Epithelial cell of proximal tubule (primary cell): ENCODE measurements around the gene ADAMTS8. TPM values are rescaled to one million over a fixed set of nuclear protein-coding genes. Genes with fewer than 3 reads are reported as not detected.
"Not testable (repeated sequence)": the region's sequence is repeated elsewhere in the genome, so short reads cannot be mapped to it uniquely, and the experiment has no call there.

Experiments
- DNase-seq: peaks from one replicate; pipeline ENCODE4 v3.0.0-alpha.2; 2011; ENCODE audit warnings: low read depth
- H3K4me3 ChIP-seq: 2 replicates; pipeline ENCODE4 v1.5.1; 2011; ENCODE audit warnings: low read depth, mild to moderate bottlenecking, low read length
- total RNA-seq: library from RNA; depleted of rRNA; stranded (reverse); fragments of >200 nt; gene quantifications from 2 replicates; pipeline ENCODE4 v1.2.3, GENCODE V29; 2015
- TF ChIP-seq, protein P1 (sequence below): conservative IDR thresholded peaks from 2 replicates; pipeline ENCODE4 v1.5.1; 2012; ENCODE audit warnings: low read depth, mild to moderate bottlenecking, low read length

ADAMTS8 gene
- total RNA-seq, 1 donor from 2014 or later = not detected

DNA sequence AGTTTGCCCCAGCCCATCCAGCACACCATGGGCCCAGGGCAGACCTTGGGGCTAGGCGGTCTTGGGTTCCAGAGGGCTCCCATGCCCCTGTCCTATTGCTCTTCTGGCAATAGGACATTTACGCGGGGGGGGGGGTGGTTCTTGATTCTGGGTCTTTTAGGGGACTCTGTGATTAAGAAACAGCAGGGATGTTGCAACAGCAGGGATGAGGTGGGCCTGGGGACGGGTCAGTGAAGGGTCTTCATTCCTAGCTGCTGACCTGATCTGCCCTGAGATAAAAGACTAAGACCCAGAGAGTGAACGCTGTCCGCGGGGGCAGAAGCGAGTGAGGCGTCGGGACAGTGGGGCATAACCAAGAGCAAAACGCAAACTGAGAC is 19.6 kb upstream of the ADAMTS8 start:
- H3K4me3 ChIP-seq = peak overlapping the region; percentile 61
- no peak for DNase-seq
- TF ChIP-seq, protein P1, sequence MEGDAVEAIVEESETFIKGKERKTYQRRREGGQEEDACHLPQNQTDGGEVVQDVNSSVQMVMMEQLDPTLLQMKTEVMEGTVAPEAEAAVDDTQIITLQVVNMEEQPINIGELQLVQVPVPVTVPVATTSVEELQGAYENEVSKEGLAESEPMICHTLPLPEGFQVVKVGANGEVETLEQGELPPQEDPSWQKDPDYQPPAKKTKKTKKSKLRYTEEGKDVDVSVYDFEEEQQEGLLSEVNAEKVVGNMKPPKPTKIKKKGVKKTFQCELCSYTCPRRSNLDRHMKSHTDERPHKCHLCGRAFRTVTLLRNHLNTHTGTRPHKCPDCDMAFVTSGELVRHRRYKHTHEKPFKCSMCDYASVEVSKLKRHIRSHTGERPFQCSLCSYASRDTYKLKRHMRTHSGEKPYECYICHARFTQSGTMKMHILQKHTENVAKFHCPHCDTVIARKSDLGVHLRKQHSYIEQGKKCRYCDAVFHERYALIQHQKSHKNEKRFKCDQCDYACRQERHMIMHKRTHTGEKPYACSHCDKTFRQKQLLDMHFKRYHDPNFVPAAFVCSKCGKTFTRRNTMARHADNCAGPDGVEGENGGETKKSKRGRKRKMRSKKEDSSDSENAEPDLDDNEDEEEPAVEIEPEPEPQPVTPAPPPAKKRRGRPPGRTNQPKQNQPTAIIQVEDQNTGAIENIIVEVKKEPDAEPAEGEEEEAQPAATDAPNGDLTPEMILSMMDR = no peak

DNA sequence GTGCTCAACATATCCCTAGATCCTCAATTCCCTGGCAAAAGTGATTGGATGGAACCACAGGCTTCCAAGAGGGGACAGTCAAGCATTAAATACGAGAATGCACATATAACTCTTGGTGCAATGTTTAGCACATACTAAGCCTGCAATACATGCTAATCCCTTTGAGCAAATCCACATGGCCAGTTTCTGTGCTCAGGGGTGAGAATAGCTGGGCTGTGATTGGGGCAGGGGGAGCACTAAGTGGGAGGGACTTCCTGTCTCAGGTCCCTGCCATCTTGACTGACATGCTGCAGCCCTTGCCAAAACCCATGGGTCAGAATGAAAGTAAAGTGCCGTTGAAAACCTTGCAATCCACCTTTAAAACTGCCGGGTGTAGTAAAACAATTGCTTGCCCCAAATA is 17.4 kb upstream of the ADAMTS8 start:
- no peak for DNase-seq
- H3K4me3 ChIP-seq = no peak overlapping the region
- TF ChIP-seq, protein P1 = no peak

DNA sequence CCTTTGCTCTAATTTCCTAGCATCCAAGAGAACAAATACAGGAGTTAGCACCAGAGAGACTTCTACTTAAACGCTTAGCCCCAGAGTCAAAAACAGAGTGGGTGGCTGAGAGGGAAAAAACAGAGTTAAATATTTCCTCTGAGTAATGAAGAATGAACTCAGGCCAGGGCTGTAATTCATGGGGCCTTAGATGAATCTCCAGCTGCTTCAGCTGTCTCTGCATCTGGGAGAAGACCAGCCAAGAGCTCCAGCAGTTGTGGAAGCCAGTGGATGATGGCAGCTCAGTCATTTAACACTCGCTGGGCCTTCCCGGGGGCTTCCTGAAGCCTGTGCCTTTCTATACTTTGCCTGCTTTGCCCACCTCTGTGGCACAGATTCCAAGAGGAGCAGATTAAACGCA is 14.3 kb upstream of the ADAMTS8 start:
- TF ChIP-seq, protein P1 = no peak
- no peak for DNase-seq
- H3K4me3 ChIP-seq = no peak overlapping the region

DNA sequence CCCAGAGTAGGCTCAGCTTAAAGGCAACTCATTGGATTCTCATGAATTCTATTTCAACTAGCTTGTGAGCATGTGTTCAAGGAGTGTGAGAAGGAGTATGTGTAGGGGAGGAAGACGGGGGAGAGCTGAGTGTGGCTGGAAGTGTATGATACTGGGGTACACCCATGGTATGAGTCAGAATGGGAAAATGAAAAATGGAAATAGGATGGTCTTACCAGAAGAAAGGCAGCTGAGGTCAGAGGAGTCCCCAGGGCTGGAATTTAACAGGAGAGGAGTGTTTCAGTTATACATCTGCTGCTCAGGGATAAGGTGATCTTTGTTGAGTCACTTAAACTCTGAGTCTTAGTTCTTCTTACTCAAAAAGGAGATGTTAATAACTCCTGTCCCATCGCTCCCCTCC is 13.3 kb upstream of the ADAMTS8 start:
- TF ChIP-seq, protein P1 = no peak
- no peak for DNase-seq
- H3K4me3 ChIP-seq = no peak overlapping the region

DNA sequence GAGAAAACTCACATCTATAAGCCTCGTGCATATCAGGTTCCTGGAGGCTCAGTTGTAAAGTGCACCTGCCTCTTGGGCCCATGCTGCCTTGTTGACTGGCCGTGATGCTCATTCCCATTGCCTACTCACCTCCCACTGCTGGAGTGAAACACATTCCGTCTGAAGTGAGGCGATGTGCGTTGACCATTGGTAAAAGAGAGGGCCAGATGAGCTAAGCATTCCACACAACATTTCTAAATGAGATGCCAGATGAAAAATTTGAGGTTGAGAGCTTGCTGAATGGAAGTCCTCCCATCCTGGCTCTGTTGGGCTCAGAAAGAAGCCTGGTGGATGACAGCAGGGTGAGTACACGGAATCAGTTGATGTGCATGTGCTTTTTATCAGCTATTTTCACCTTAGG is 11.5 kb upstream of the ADAMTS8 start:
- no peak overlapping the region for H3K4me3 ChIP-seq
- no peak for DNase-seq
- TF ChIP-seq, protein P1 = no peak

DNA sequence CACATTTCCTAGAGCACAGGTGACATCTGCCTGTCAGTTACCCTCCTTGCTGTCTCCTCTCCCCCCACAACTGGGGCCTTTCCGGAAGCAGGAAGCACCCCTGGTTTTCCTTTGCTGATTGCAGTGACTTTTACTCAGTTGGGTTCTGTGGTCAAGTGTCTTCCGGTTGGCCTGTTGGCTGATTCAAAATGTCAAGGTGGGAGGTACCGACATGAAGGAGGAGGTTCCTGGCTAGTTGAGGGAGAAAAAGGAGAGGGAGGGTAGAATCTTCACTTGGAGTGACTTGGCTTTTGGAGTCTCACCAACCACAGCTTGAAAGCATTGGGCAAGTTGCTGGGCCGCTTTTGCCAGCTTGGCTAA is 10.7 kb upstream of the ADAMTS8 start:
- H3K4me3 ChIP-seq = no peak overlapping the region
- no peak for DNase-seq
- TF ChIP-seq, protein P1 = no peak

DNA sequence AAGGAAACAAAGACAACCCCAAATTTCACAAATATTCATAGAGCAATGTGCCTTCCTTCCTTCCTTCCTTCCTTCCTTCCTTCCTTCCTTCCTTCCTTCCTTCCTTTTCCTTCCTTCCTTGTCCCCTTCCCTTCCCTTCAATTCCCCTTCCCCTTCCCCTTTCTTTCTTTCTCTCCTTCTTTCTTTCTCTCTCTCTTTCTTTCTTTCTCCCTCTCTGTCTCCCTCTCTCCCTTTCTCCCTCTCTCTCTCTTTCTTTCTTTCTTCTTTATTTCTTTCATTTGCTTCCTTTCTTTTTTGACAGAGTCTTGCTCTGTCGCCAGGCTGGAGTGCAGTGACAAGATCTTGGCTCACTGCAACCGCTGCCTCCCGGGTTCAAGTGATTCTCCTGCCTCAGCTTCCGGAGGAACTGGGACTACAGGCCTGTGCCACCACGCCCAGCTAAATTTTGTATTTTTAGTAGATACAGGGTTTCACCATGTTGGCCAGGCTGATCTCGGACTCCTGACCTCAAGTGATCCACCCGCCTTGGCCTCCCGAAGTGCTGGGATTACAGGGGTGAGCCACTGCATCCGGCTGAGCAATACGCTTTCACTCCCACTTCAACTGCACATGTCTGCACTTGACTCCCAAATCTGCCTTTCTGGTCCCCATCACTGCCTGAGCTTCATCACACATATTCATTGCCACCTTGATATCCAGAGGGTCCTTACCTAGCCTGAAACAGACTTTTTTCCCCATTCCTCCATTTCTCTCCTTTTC is 10.2 kb upstream of the ADAMTS8 start:
- not testable (repeated sequence) for H3K4me3 ChIP-seq, DNase-seq
